Hematopoietic multipotent progenitor cell treated with erythropoietin and hydrocortisone succinate and interleukin-3 and kit ligand, for 17 days (in vitro differentiated cells): ENCODE data around the gene RCC2.

Source experiments
- DNase-seq: peaks from one replicate; pipeline ENCODE4 v3.0.0-alpha.2; 2015; ENCODE audit warnings: low spot score

The RCC2 gene

GRCh38 chr1:17372955-17373354, 66.5 kb downstream of the RCC2 start:
- DNase-seq: no peak

- DNase-seq: no peak
These were observed 67.6 kb downstream of the RCC2 start, which contains the start of gene PADI6 for GRCh38 chr1:17371896-17372295. Gene PADI6, plus strand, starts transcription at chr1:17372196. Its CDS starts 50 bp downstream, at chr1:17372246.

- DNase-seq: no peak
These were observed 68.9 kb downstream of the RCC2 start for GRCh38 chr1:17370618-17371017.

GRCh38 chr1:17369466-17369865, 70.0 kb downstream of the RCC2 start:
- no peak for DNase-seq

GRCh38 chr1:17365293-17365692, 74.2 kb downstream of the RCC2 start:
- no peak for DNase-seq

- no peak for DNase-seq
These were observed 75.7 kb downstream of the RCC2 start for GRCh38 chr1:17363771-17364170.

GRCh38 chr1:17363351-17363750, 76.1 kb downstream of the RCC2 start:
- no peak for DNase-seq

- DNase-seq: no peak
These were observed 77.8 kb downstream of the RCC2 start for GRCh38 chr1:17361687-17362086.

- peak; percentile 12 for DNase-seq
These were observed 79.1 kb downstream of the RCC2 start for GRCh38 chr1:17360272-17360956.

GRCh38 chr1:17359808-17360207, 79.7 kb downstream of the RCC2 start:
- peak; percentile 16 for DNase-seq

GRCh38 chr1:17359031-17359430, 80.4 kb downstream of the RCC2 start:
- DNase-seq: no peak

GRCh38 chr1:17358557-17358956, 80.9 kb downstream of the RCC2 start:
- DNase-seq: no peak
